Progenitor cell of endocrine pancreas (in vitro differentiated cells): ENCODE results near the gene COG5. TPM values are rescaled to one million over a fixed set of nuclear protein-coding genes. Genes with fewer than 3 reads are reported as not detected.

ENCODE experiments used
- DNase-seq: peaks from one replicate; pipeline ENCODE4 v3.0.0; 2021; ENCODE audit warnings: low spot score; ENCODE audit not compliant: unreplicated experiment
- H3K27ac Mint-ChIP-seq: 2 replicates; pipeline ENCODE4 v1.8.0; 2021; ENCODE audit warnings: mild to moderate bottlenecking, moderate library complexity, mixed read lengths
- H3K27me3 Mint-ChIP-seq: 2 replicates; pipeline ENCODE4 v1.8.0; 2021; ENCODE audit warnings: mixed read lengths
- H3K36me3 Mint-ChIP-seq: 2 replicates; pipeline ENCODE4 v1.8.0; 2022; ENCODE audit warnings: mixed read lengths; ENCODE audit not compliant: insufficient read depth
- H3K4me1 Mint-ChIP-seq: 2 replicates; pipeline ENCODE4 v1.8.0; 2021; ENCODE audit warnings: low read depth, mixed read lengths
- H3K4me3 Mint-ChIP-seq: 2 replicates; pipeline ENCODE4 v1.8.0; 2021; ENCODE audit warnings: low read depth, mild to moderate bottlenecking, moderate library complexity, mixed read lengths
- H3K9me3 Mint-ChIP-seq: 2 replicates; pipeline ENCODE4 v1.8.0; 2021; ENCODE audit warnings: low read depth, mixed read lengths
- total RNA-seq: library from RNA; stranded (reverse); gene quantifications from 2 replicates; pipeline ENCODE4 v1.2.1, GENCODE V29; 2021
- TF ChIP-seq, protein P1 (sequence below): fragments of 200-600 bp; sonication (generic); IDR thresholded peaks from one replicate; pipeline ENCODE4 v1.5.0; 2021; ENCODE audit warnings: antibody characterized with exemption, mild to moderate bottlenecking; ENCODE audit not compliant: unreplicated experiment

Gene COG5
- total RNA-seq, 1 donor from 2014 or later, result 49.0 TPM

DNA sequence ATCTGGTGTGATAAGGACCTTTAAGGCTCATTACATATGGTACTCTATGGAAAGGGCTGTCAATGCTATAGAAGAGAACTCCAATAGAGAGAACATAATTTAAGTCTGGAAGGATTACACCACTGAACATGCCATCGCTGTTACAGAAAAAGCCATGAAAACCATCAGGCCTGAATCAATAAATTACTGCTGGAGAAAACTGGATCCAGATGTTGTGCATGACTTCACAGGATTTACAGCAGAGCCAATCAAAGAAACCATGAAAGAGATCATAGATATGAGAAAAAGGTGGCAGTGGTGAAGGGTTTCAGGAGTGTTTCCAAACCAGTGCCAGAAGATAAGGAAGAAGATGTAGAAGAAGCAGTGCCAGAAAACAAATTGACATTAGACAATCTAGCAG lies 112.8 kb downstream of the COG5 start:
- Mint-ChIP-seq H3K27ac (no peak overlapping the region), H3K27me3 (no peaks in the 10 kb centered on the region), H3K4me1 (no peaks in the 10 kb centered on the region), H3K4me3 (no peak overlapping the region), H3K9me3 (no peaks in the 10 kb centered on the region), H3K36me3 (peaks cover 2% of the 10 kb centered on the region)
- TF ChIP-seq, protein P1, sequence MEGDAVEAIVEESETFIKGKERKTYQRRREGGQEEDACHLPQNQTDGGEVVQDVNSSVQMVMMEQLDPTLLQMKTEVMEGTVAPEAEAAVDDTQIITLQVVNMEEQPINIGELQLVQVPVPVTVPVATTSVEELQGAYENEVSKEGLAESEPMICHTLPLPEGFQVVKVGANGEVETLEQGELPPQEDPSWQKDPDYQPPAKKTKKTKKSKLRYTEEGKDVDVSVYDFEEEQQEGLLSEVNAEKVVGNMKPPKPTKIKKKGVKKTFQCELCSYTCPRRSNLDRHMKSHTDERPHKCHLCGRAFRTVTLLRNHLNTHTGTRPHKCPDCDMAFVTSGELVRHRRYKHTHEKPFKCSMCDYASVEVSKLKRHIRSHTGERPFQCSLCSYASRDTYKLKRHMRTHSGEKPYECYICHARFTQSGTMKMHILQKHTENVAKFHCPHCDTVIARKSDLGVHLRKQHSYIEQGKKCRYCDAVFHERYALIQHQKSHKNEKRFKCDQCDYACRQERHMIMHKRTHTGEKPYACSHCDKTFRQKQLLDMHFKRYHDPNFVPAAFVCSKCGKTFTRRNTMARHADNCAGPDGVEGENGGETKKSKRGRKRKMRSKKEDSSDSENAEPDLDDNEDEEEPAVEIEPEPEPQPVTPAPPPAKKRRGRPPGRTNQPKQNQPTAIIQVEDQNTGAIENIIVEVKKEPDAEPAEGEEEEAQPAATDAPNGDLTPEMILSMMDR, result no peak
- no peak for DNase-seq

DNA sequence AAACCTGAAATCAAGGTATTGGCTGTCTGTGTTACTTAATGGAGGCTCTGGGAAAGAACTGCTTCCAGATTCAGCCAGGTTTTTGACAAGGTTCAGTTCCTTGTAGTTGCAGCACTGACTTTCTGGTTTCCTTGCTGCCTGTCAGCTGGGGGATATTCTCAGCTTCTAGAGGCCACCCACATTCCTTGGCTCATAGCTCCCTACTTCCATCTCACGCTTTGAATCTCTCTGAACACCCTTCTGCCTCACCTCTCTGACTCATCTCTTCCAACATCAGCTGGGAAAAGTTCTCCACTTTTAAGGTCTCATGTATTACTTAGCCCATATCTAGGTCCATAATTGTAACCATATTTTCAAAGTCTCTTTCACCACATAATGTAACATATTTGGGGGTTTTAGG lies 116.7 kb downstream of the COG5 start:
- TF ChIP-seq, protein P1, result no peak
- peaks cover 8% of the 10 kb centered on the region for H3K36me3 Mint-ChIP-seq
- DNase-seq, result no peak
- H3K9me3 Mint-ChIP-seq, result peaks cover 7% of the 10 kb centered on the region
- H3K27ac Mint-ChIP-seq, result no peak overlapping the region
- no peaks in the 10 kb centered on the region for H3K27me3 Mint-ChIP-seq
- H3K4me3 Mint-ChIP-seq, result no peak overlapping the region
- no peaks in the 10 kb centered on the region for H3K4me1 Mint-ChIP-seq

DNA sequence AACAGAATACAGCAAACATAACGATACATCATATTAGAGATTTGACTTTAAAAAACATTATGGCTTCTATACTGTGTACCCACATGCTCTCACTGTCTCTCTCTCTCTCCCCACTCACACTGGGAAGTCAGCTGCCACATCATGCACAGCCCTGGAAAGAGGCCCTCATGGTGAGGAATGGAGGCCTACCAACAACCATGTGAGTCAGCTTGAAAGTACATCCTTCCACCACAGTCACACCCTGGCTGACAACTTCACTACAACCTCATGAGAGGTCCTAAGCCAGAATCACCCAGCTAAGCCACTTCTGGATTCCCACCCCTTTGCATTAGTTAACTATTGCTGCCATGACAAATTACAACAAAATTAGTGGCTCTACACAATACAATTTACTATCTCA lies 117.2 kb downstream of the COG5 start:
- no peak overlapping the region for H3K27ac Mint-ChIP-seq
- TF ChIP-seq, protein P1, result no peak
- DNase-seq, result no peak

DNA sequence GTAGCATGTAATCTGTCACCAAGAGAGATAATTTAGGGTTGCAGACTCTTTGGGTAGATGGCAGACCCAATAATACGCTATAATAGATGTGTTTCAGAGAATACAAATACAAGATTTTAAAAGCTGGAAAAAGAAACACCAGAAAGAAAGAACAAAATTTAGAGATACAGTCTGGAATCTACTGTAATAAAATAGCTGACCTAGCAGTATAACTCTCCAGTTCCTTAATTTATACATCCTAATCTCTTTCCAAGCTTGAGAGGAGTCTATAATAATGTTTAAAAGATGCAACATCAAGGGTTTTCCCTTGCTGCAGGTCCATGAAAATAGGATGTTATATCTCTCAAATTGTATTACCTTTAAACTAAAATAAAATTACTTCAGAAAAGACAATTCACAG lies 121.0 kb downstream of the COG5 start:
- H3K27me3 Mint-ChIP-seq, result no peaks in the 10 kb centered on the region
- H3K36me3 Mint-ChIP-seq, result peaks cover 11% of the 10 kb centered on the region
- H3K9me3 Mint-ChIP-seq, result peaks cover 14% of the 10 kb centered on the region
- H3K27ac Mint-ChIP-seq, result no peak overlapping the region
- no peak for DNase-seq
- TF ChIP-seq, protein P1, result no peak
- no peaks in the 10 kb centered on the region for H3K4me1 Mint-ChIP-seq
- H3K4me3 Mint-ChIP-seq, result no peak overlapping the region

More for the DNA sequence above, 117.2 kb downstream of the COG5 start:
- Mint-ChIP-seq H3K36me3 (peaks cover 10% of the 10 kb centered on the region), H3K4me1 (no peaks in the 10 kb centered on the region), H3K9me3 (peaks cover 11% of the 10 kb centered on the region), H3K4me3 (no peak overlapping the region), H3K27me3 (no peaks in the 10 kb centered on the region)

DNA sequence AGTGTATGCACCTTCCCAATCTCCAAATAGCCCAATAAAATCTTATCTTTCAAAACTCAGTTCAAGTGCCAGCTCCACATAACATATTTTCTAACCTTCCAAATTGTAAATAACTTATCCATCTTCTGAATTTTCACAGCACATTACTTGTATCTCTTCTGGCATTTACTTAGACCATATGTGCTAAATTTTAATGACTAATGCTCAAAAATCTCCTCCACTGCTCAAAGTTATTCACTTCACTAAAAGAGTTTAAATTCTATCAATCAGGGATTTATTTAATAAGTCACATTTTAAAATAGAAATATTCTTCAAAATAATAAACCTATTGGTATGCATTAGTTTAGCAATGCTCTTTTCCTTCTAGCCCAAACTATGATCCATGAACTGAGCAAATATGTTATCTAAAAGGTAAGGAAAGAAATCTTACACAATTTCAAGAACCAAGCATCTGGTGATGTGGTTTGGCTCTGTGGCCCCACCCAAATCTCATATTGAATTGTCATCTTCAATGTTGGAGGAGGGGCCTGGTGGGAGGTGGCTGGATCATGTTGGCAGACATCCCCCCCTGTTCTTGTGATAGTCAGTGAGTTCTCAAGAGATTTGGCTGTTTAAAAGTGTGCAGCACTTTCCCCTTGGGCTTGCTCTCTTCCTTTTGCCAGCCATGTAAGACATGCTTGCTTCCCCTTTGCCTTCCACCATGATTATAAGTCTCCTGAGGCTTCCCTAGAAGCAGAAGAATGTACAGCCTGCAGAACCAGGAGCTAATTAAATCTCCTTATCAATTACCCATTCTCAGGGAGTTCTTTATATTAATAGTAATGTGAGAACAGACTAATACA lies 121.9 kb downstream of the COG5 start:
- Mint-ChIP-seq H3K27ac (no peak overlapping the region), H3K9me3 (peaks cover 14% of the 10 kb centered on the region), H3K27me3 (no peaks in the 10 kb centered on the region), H3K4me3 (no peak overlapping the region), H3K4me1 (no peaks in the 10 kb centered on the region), H3K36me3 (peaks cover 11% of the 10 kb centered on the region)
- TF ChIP-seq, protein P1, result no peak
- DNase-seq, result no peak
